ENCODE measurements around the gene TLL2. TPM values are rescaled to one million over a fixed set of nuclear protein-coding genes. Genes with fewer than 3 reads are reported as not detected.
A peak's percentile ranks its signal among the peaks of the same experiment; 100 is the strongest.

TLL2 gene
- total RNA-seq, 1 donor from 2014 or later = 1.2 TPM

DNA sequence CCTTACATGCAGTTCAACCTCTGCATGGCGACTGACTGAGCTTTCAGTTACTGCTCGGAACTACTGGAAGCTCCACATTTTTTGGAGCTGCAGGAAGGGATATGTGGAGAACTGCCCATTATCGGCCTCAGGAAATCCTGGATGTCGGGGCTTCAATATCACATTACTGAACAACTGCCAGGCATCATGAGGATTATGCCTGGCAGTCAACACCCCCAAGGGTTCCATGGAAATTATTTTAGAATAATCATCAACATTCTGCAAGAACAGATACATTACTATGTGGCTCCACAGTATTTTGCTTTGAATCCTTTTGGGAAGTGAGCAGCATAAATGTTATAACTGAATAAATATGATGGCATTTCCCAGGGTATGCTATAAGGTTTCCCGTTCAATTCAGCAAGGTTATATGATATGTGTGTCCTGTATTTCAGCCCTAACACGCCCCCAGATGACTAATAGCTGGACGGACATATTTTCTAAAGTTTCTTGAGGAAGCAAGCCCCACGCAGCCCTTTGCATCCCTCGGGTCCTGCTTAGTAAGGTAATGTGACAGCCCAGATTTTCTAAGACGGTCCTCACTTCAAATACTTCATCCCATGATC is 101.9 kb downstream of the TLL2 start:
- no peak for DNase-seq (ENCODE audit: low spot score)
- intact Hi-C loops (cut with DNase I) = no loop called here
- no peak for ATAC-seq

DNA sequence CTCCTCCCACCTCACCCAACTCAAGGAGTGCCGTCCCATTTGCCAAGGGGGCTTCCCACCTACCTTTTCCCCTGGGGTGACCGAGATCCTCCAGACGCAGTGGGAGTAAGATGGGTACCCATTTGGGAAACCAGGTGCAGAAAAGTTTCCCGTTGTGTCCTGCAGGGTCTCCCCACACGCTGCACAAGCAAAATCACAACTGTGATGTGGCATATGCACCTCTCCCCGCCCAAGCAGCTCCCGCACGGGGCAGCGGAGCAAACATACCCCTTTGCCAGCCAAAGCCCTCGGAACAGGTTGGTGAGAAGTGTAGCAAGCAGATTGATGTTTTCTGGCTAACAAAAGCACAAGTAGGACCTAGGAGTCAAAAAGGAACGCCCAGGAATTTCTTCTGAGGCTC is 103.4 kb downstream of the TLL2 start:
- intact Hi-C loops (cut with DNase I) = no loop called here
- DNase-seq (ENCODE audit: low spot score) = no peak
- no peak for ATAC-seq

DNA sequence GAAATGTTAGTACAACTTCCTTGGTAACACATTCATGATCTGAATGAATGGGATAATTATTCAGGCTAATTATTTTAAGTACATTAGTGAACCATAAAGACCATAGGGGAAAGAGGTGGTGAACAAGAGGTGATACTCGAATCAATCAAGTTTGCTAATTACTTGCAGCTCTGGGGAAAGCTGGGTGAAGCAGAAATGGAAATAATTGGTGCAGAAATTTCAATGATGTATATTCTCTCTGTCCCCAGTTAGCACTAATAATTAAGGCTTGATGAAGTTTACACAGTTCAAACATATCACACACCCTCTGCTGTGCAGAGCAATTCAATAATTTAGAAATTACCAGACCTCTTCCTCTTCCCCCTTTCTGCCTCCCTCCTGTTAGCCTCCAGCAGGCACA is 105.5 kb downstream of the TLL2 start:
- ATAC-seq (no peak), DNase-seq (ENCODE audit: low spot score) (no peak)
- intact Hi-C loops (cut with DNase I) = no loop called here

DNA sequence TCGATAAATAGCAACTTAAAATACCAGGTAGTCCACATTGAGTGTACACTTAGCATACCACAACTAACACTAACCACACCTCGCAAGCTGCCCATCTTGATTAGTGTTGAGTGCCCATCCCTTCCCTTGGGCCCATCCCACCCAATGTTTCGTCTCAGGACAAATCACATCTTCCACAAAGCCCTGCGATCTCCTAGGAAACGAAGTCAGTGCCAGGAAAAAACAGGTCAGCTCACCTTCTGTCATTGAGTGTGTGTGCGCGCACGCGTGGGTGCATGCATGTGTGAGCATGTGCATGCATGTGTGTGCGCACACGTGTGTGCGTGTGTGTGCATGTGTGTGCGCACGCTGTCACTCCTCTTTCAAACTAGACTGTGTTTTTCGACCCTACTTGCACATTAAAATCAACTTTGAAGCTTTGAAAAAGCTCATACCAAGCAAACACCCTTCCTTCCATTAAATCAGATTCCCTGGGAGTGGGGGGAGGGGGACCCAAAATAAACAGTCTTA is 106.1 kb downstream of the TLL2 start:
- ATAC-seq (no peak), DNase-seq (ENCODE audit: low spot score) (no peak)
- intact Hi-C loops (cut with DNase I) = no loop called here

DNA sequence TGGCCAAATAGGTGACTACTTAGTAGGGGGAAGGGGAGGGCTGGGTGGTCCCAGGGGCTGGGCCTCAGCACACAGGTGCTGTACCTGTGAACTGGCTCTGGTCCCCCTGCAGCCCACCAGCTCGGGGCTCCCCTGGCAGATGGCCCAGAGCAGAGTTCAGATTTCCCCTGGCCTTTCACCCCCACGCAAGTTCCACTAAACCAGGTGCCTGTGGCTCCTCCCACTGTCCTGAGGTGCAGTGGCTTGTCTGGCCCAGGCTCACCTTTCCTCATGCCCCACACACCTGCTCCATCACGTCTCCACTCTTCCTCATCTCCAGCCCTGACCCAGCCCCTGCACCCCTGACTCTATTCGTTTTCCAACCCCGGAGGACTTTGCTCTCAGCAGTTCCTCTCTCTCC is 107.6 kb downstream of the TLL2 start:
- intact Hi-C loops (cut with DNase I) = no loop called here
- DNase-seq (ENCODE audit: low spot score) = no peak
- ATAC-seq = no peak

DNA sequence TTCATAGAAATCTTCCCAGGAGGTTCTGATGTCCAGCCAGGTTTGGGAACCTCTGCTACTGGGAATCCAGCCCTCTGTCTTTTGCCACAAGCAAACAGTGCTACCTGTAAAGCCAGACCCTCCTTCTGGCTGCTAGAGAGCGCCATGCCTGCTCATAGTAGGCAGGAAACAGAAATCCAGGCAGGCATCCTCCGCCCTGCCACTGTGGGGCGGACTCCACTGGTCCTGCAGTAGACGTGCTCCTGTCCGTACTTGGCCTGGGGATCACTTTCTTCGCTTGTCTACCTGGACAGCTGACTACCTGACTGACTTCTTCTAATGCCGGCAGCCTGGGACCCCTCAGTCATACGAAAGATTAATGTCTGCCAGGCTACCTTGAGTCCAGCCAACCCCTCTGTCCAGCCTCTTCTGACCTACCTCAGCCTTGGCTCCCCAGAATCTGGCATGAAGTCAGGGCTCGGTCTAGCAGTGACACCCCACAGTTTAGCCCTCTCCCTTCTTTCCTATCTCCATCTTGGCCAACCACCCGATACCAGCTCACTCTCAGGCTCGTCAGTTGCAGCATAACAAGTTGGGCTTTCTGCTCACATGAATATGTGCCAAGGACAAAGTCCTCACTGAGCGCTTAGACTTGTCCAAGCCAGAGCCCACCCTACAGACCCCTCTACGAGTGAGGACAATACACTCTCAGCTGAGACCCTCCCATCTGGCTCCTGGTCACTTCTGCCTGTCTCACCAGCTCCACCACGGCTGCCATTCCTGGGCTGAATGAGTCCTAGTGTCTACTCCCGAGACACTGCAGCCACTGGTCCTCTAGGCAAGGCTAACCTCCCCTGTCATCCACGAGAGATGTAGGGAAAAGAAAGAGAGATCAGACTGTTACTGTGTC is 111.1 kb downstream of the TLL2 start:
- intact Hi-C loops (cut with DNase I) = no loop called here
- DNase-seq (ENCODE audit: low spot score) (no peak), ATAC-seq (no peak)

DNA sequence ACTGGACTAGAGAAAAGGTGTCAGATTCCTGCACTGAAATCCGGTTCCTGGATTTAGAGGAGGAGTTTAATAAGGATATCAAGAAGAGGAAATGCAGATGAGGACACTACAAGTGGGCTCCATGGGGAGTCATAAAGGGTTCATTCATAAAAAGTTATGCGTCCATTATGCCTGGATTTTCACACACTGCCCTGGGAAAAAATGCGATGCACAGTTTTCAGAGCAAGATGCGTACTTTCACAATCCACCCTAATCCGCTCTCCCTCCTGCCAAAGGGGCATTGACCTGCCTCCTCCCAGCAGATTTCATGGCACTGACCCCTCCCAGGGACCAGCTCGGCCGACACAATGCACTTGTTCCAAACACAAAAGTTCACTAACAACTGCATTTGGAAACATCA is 112.7 kb downstream of the TLL2 start:
- intact Hi-C loops (cut with DNase I) = no loop called here
- peak; percentile 24 for ATAC-seq
- no peak for DNase-seq (ENCODE audit: low spot score)

DNA sequence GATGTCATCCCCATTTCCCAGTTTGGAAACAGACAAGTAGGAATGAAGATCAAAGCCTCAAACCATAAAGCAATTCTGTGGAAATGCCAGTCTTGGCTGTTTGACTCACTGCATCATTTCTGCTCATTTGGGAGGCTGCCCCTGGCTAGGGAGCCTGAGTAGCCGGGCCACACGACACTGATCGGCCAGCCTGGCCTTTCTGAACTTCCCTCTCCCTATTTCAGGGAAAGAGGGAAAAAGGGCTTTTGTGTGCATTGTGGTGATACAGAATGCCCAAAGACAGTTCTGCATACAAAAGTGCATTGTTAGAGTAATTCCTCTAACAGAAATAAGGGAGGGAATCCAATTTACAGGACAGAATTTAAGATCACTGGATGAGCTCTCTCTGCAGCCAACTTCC is 113.3 kb downstream of the TLL2 start:
- intact Hi-C loops (cut with DNase I) = no loop called here
- no peak for DNase-seq (ENCODE audit: low spot score)
- ATAC-seq = no peak

DNA sequence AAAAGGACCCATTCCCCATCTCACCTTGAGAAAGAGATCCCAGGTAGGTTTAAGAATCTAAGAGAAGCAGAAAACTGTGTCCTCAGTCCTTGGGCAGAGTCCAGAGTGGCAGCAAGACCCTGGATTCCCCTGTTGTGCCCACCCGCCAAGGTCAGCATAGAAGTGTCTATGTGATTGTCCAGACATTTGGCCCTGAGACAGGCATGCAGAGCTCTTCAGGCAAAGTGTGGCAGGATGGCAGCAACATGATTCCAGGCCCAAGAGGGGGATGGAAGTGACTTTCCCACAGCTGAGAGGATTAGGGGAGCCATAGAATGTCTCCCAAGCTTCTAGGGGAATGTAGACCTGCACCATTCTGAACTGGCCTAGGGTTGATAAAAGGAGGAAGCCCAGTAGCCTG is 115.8 kb downstream of the TLL2 start:
- intact Hi-C loops (cut with DNase I) = loop anchor here (10.0 kb wide), 1 partner anchor 437 kb away; the partner anchor contains the start of gene LCOR
- no peak for DNase-seq (ENCODE audit: low spot score)
- ATAC-seq = no peak

DNA sequence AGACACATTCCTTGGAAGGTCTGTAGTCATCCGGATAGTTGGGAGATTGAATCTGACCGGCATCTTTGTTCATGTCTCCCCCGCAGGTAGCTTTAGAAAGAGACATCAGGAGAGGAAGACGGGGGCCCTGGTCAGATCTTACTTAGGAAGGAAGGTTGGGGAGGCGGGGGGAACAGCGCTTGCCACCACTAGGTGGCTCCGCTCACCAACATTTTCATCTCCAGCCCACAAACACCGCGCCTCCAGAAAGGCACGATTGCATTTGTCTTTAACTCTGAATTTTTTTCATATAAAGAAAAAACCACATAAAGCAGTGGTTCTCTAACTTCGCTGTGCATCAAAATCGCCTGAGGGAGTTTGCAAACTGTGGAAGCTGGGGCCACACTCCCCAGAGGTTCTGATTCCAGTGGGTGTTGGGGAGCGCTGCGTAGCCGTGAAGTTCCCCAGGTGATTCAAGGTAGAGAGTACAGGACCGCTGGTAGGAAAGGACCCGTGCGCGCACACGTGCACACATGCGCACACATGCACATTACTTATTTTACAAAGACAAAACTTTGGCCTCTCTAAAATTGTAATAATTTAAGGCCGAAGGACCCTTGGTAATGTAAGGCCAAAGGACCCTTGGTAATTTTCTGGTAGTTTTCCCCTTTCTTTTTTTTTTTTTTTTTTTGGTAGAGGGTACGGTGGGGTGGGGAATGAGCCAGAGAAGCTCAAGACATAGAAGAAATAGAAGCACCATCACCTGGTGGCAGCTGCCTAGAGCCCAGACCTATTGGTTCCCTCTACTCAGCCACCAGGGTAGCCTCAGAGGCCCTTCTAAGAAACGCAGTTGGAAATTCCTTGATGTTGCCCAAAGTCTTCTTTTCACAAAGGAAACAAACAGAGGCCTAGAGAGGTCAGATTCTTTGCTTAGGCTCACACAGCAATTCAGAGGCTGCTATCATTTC is 117.5 kb downstream of the TLL2 start:
- DNase-seq (ENCODE audit: low spot score) (peak; percentile 84), ATAC-seq (peak; percentile 89)
- intact Hi-C loops (cut with DNase I) = loop anchor here (10.0 kb wide), 1 partner anchor 439 kb away; the partner anchor contains the start of gene LCOR

DNA sequence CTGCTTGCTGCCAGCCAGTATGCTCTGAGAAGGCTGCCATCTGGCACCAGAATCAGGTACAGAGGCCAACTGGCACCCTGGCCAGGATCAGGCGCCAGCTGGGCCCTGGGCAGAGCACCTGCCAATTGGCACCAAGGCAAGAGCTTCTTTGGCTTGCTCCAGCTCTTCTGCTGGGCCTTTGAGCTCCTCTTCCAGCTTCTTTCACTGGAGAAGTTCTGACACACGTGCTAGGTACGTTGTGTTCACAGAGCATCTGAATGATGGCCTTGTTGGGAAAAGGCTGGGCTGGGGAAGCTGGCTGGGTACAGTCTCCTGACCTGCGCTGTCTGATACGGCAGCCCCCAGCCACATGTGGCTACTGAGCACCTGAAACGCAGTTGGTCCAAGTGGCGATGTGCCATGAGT is 123.3 kb downstream of the TLL2 start:
- intact Hi-C loops (cut with DNase I) = loop anchor here (10.0 kb wide), 1 partner anchor 444 kb away; the partner anchor contains the start of gene LCOR
- DNase-seq (ENCODE audit: low spot score) = no peak
- ATAC-seq = no peak

DNA sequence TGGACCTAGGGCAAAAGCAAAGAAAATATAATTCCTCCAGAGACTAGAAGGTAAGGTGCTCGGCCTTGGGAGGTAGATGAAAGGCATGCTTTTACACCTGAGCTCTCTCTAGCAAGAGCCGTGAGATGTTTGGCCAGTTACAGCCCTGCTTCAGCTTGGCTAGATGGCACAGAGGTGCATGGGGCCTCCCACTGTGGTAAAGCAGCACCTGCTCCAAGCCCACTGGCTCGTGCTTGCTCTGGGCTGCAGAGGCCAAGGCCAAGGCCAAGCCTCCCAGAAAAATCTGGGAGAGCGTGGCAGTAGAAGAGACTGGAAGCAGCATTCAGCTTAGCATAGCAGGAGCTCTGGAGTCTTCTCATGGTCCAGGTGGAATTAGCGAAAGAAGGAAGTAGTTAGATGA is 123.9 kb downstream of the TLL2 start:
- DNase-seq (ENCODE audit: low spot score) (no peak), ATAC-seq (no peak)
- intact Hi-C loops (cut with DNase I) = loop anchor here (10.0 kb wide), 1 partner anchor 445 kb away; the partner anchor contains the start of gene LCOR

DNA sequence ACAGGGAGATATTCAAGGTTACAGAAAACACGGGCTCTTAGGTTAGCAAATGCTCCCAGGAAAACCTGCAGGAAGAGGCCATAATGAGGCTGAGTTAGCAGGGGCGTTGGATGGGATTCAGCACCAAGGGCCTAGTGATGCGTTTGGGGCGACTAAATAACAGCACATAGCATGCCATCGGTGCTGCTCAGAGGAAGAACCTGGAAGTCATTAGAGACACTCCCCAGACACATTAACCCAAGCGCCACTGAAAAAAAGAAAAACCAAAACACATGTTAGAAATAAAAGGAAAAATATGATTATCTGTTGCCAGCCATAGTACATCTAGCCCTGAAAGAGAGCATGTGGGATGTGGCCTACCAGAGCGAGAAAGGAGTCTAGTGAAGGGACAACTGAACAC is 126.1 kb downstream of the TLL2 start:
- intact Hi-C loops (cut with DNase I) = no loop called here
- no peak for ATAC-seq

DNA sequence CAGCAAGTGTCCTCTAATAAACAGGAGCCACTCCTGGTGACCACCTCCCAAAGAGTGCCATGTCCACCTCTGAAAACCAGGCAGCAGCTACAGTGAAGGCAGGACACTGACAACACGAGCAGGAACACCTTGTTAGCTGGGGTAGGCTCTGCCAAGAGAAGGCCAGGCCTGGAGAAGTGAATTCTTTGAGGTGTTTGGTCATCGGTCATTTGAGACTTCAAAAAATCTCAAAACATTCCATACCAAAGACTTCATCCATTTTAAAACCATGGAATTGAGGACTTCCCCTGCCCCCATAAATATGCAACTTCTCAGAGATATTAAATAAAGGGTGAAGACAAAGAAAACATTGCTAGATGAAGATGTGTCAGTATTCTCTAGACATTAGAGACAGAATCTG is 126.6 kb downstream of the TLL2 start:
- intact Hi-C loops (cut with DNase I) = no loop called here
- no peak for ATAC-seq

More for the DNA sequence above, 126.1 kb downstream of the TLL2 start:
- DNase-seq (ENCODE audit: low spot score) = no peak

DNA sequence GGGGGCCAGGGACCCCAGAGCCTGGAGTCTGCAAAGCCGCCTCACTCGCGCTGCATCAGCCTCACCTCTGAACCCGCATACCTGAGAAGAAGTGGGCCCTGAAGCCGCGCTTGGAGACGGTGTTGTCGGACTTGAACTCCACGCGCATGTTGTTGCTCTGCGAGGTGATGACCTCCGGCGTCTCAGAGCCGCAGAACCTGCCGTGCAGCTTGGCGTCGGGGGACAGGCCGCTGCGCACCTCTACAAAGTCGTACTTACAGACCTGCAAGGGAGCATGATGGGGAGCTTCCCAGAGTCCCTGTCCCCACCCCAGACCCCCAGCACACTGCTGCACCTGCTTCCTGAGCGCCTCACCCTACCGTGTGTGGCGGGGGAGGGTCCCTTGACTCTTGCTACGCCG is 129.2 kb downstream of the TLL2 start:
- no peak for ATAC-seq
- intact Hi-C loops (cut with DNase I) = no loop called here

More for the DNA sequence above, 126.6 kb downstream of the TLL2 start:
- no peak for DNase-seq (ENCODE audit: low spot score)

DNA sequence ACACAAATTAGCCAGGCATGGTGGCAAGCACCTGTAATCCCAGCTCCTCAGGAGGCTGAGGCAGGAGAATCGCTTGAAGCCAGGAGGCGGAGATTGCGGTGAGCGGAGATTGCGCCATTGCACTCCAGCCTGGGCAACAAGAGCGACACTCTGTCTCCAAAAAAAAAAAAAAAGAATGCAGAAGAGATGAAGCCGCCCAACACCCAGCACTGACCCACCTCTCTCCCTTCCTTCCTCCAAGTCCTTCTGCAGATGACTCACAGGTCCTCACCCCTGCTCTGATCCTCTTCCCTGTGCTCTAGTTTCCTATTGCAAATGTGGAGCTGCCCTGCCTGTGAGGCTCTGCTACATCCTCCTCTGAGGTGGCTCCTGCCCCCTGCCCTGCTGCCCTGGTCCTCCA is 132.9 kb downstream of the TLL2 start:
- no peak for DNase-seq (ENCODE audit: low spot score)
- ATAC-seq = no peak
- intact Hi-C loops (cut with DNase I) = no loop called here

More for the DNA sequence above, 129.2 kb downstream of the TLL2 start:
- DNase-seq (ENCODE audit: low spot score) = no peak

DNA sequence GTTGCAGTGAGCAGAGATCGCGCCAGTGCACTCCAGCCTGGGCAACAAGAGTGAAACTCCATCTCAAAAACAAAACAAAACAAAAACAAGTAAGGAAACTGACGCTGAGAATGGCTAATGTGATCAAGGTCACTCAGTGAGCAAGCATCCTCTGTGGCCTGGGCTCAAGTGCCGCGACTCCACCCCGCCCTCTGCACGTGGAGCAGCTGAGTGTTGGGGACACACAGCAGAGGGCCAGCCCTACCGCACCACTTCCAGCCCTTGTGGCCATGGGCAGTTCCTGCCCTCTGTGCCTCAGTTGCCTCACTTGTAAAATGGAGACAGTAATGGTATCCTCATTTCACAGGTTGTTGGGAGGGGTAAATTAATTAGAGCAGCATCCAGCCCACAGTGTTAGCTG is 134.0 kb downstream of the TLL2 start:
- no peak for ATAC-seq
- no peak for DNase-seq (ENCODE audit: low spot score)
- intact Hi-C loops (cut with DNase I) = no loop called here

DNA sequence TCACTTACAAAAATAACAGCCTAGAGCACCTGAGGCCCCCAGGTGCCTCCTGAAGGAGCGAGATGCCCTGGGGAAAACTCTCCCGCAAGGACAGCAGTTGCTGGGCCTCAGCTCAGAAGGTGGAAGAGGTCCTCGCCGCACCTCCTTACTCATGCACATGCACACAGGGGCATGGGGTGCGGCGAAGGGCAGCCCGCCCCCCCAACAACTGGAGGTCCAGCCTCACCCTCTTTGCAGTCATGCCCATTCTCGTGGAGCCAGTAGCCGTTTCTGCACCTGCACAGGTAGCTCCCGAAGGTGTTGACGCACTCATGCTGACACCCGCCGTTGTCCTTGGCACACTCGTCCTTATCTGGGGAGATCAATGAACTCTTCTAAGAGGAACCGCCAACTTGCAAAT is 135.0 kb downstream of the TLL2 start:
- DNase-seq (ENCODE audit: low spot score) (no peak), ATAC-seq (no peak)
- intact Hi-C loops (cut with DNase I) = no loop called here

DNA sequence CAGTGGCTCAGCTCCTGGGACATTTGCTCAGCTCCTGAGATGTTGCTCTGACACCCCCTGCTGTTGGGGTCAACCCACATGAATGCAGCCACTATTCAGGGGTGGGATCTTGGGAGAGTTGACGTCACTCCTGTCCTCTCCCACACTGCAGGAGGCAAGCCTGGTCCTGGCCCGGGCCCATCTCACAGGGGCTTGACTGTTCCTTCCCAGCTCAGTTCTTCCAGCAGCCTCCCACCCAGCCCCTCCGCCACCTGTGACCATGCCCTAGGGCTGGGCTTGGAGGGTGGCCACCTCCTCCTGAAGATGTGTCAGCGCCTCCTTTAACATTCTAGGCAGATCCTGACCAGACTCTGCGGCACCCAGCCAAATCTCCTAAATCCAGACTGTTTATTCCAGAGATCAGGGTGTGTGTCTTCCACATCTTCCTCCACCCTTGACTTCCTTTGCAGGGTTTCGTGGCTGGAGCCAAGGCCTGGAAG is 135.9 kb downstream of the TLL2 start:
- DNase-seq (ENCODE audit: low spot score) (no peak), ATAC-seq (peak; percentile 77)
- intact Hi-C loops (cut with DNase I) = no loop called here

Measured in sciatic nerve (tissue), 2 donors.